HCT116 (cell line): ENCODE measurements around the gene RBM20.
"Not testable (repeated sequence)": the region's sequence is repeated elsewhere in the genome, so short reads cannot be mapped to it uniquely, and the experiment has no call there.

Experiments used
- CEBPB ChIP-seq: IDR thresholded peaks from 2 replicates; pipeline ENCODE4 v1.6.1; 2012; ENCODE audit warnings: low read depth
- TF ChIP-seq, protein P1 (sequence below), 3 experiments: fragments of 200-600 bp in 1 of 3; sonication (generic) in 1 of 3; IDR thresholded peaks in 2 of 3; conservative IDR thresholded peaks in 1 of 3; 2 replicates each; pipeline ENCODE4 v1.5.1; 2012 to 2017; ENCODE audit warnings: low read depth in 2 of 3, low read length in 2 of 3, antibody characterized with exemption in 1 of 3, borderline replicate concordance in 1 of 3, control low read depth in 1 of 3, mild to moderate bottlenecking in 1 of 3, mixed read lengths in 1 of 3, mixed run types in 1 of 3, moderate library complexity in 1 of 3; ENCODE audit not compliant: insufficient read depth in 1 of 3

DNA sequence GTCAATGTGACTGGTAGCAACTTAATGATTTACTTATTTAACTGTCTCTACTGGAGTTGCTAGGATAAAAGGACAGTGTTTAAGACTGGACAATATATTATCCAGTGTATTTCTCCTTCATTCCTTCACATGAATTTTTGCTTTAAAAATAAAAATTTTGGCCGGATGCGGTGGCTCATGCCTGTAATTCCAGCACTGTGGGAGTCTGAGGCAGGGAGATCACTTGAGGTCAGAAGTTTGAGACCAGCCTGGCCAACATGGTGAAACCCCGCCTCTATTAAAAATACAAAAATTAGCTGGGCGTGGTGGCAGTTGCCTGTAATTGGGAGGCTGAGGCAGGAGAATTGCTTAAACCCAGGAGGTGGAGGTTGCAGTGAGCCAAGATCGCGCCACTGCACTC lies 5.1 kb upstream of the RBM20 start:
- TF ChIP-seq, protein P1, sequence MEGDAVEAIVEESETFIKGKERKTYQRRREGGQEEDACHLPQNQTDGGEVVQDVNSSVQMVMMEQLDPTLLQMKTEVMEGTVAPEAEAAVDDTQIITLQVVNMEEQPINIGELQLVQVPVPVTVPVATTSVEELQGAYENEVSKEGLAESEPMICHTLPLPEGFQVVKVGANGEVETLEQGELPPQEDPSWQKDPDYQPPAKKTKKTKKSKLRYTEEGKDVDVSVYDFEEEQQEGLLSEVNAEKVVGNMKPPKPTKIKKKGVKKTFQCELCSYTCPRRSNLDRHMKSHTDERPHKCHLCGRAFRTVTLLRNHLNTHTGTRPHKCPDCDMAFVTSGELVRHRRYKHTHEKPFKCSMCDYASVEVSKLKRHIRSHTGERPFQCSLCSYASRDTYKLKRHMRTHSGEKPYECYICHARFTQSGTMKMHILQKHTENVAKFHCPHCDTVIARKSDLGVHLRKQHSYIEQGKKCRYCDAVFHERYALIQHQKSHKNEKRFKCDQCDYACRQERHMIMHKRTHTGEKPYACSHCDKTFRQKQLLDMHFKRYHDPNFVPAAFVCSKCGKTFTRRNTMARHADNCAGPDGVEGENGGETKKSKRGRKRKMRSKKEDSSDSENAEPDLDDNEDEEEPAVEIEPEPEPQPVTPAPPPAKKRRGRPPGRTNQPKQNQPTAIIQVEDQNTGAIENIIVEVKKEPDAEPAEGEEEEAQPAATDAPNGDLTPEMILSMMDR (IDR thresholded peaks at IDR 0.05 in 2 of 3, conservative IDR thresholded peaks at IDR 0.05 in 1 of 3; ENCODE audit: borderline replicate concordance in 1 of 3, insufficient read depth in 1 of 3, low read depth in 2 of 3, low read length in 2 of 3): not testable (repeated sequence)
- TF ChIP-seq CEBPB: not testable (repeated sequence)
